H1 (cell line): Measurements from ENCODE around the gene SEMA6D. TPM values are rescaled to one million over a fixed set of nuclear protein-coding genes. Genes with fewer than 3 reads are reported as not detected.

ENCODE experiments used
- CTCF ChIA-PET: fragments of 300-600 bp; sonication (Branson Sonifier 250); formaldehyde crosslinking; loops from one replicate; lab custom pipeline; 2021; ENCODE audit not compliant: partially characterized antibody; lab: Charles Lee
- POLR2A ChIA-PET: fragments of 300-600 bp; sonication (Branson Sonifier 250); formaldehyde crosslinking; loops from one replicate; lab custom pipeline; 2021; ENCODE audit warnings: inconsistent platforms; ENCODE audit not compliant: partially characterized antibody; lab: Charles Lee
- DNase-seq, 2 experiments: peaks; one replicate each; pipeline versions ENCODE4 v3.0.0 to v3.0.0-alpha.2; 2010 to 2022; ENCODE audit warnings: low spot score in 2 of 2, low read depth in 1 of 2, mixed read lengths in 1 of 2
- FAIRE-seq: peaks from 2 replicates; lab custom pipeline; 2011; peaks lifted over from hg19 to GRCh38; lab: Jason Lieb, UNC
- H2AFZ ChIP-seq: 2 replicates; pipeline ENCODE4 v1.8.1; 2012; ENCODE audit warnings: low read length, inconsistent platforms
- H2AK5ac ChIP-seq: 2 replicates; pipeline ENCODE4 v1.6.1; 2013; ENCODE audit warnings: low read depth, low read length
- H2BK120ac ChIP-seq: replicated peaks from 2 replicates; pipeline ENCODE3; 2013; ENCODE audit warnings: low read depth, low read length, inconsistent platforms
- H2BK12ac ChIP-seq: 2 replicates; pipeline ENCODE4 v1.6.1; 2013; ENCODE audit warnings: low read depth, low read length
- H2BK15ac ChIP-seq: 2 replicates; pipeline ENCODE4 v1.6.1; 2013; ENCODE audit warnings: low read length
- H2BK20ac ChIP-seq: 2 replicates; pipeline ENCODE4 v1.6.1; 2013; ENCODE audit warnings: low read length
- H2BK5ac ChIP-seq: 2 replicates; pipeline ENCODE4 v1.6.1; 2013; ENCODE audit warnings: low read depth, low read length
- H3K14ac ChIP-seq: 2 replicates; pipeline ENCODE4 v1.6.1; 2013; ENCODE audit warnings: inconsistent platforms; ENCODE audit not compliant: insufficient read length
- H3K18ac ChIP-seq: 2 replicates; pipeline ENCODE4 v1.6.1; 2013; ENCODE audit warnings: low read length; ENCODE audit errors: extremely low read depth
- H3K23ac ChIP-seq: 2 replicates; pipeline ENCODE4 v1.6.1; 2013; ENCODE audit warnings: inconsistent platforms; ENCODE audit not compliant: insufficient read length
- H3K23me2 ChIP-seq: 2 replicates; pipeline ENCODE4 v1.6.1; 2013; ENCODE audit warnings: low read depth, low read length
- H3K27ac ChIP-seq: 2 replicates; pipeline ENCODE4 v1.6.1; 2011; ENCODE audit warnings: low read depth, low read length, inconsistent platforms
- H3K27me3 ChIP-seq, 4 experiments: replicated peaks in 1 of 4; 1 replicate in 1 of 4; 2 replicates in 3 of 4; pipeline versions ENCODE4 v1.6.1 to v1.8.1; 2011 to 2013; ENCODE audit warnings: low read length in 3 of 4, mild to moderate bottlenecking in 3 of 4, inconsistent platforms in 2 of 4, mixed read lengths in 2 of 4, moderate library complexity in 1 of 4; ENCODE audit not compliant: control insufficient read depth in 3 of 4, insufficient read depth in 3 of 4; ENCODE audit errors: extremely low read depth in 1 of 4
- H3K36me3 ChIP-seq, 4 experiments: 2 replicates each; pipeline versions ENCODE4 v1.6.1 to v1.8.1; 2011 to 2013; ENCODE audit warnings: mild to moderate bottlenecking in 4 of 4, low read length in 3 of 4, moderate library complexity in 2 of 4, control low read depth in 1 of 4, inconsistent platforms in 1 of 4; ENCODE audit not compliant: insufficient read depth in 4 of 4, control insufficient read depth in 2 of 4
- H3K4ac ChIP-seq: replicated peaks from 2 replicates; pipeline ENCODE3; 2013; ENCODE audit warnings: low read length, low read depth, mixed read lengths, inconsistent platforms; ENCODE audit not compliant: insufficient read length
- H3K4me1 ChIP-seq, 4 experiments: replicated peaks in 1 of 4; 1 replicate in 1 of 4; 2 replicates in 3 of 4; pipeline versions ENCODE4 v1.6.1 to v1.8.1; 2011 to 2013; ENCODE audit warnings: low read length in 3 of 4, inconsistent platforms in 2 of 4, mixed read lengths in 1 of 4; ENCODE audit not compliant: insufficient read depth in 4 of 4, control insufficient read depth in 3 of 4
- H3K4me2 ChIP-seq, 2 experiments: 2 replicates each; pipeline versions ENCODE4 v1.6.1 to v1.8.1; 2011 to 2013; ENCODE audit warnings: low read depth in 2 of 2, low read length in 2 of 2, control low read depth in 1 of 2, inconsistent platforms in 1 of 2, mild to moderate bottlenecking in 1 of 2; ENCODE audit not compliant: insufficient read depth in 1 of 2
- H3K4me3 ChIP-seq, 4 experiments: fragments of 200-600, 300-600 bp in 1 of 4; sonication (generic), shearing (Covaris generic), sonication (Bioruptor Twin) in 1 of 4; 2 replicates each; pipeline versions ENCODE4 v1.5.1 to v1.8.1; 2011 to 2016; ENCODE audit warnings: low read length in 4 of 4, low read depth in 3 of 4, control low read depth in 2 of 4, inconsistent platforms in 2 of 4, mild to moderate bottlenecking in 2 of 4, mixed read lengths in 1 of 4, moderate library complexity in 1 of 4; ENCODE audit not compliant: insufficient read depth in 2 of 4; ENCODE audit errors: extremely low read depth in 1 of 4
- H3K56ac ChIP-seq: replicated peaks from 2 replicates; pipeline ENCODE3; 2013; ENCODE audit warnings: low read depth, mild to moderate bottlenecking, mixed read lengths, low read length, inconsistent platforms; ENCODE audit not compliant: insufficient read length
- H3K79me1 ChIP-seq: 2 replicates; pipeline ENCODE4 v1.6.1; 2013; ENCODE audit warnings: low read depth, low read length, control low read depth
- H3K79me2 ChIP-seq, 2 experiments: 2 replicates each; pipeline versions ENCODE4 v1.6.1 to v1.8.1; 2012 to 2013; ENCODE audit warnings: low read length in 2 of 2, mild to moderate bottlenecking in 2 of 2, inconsistent platforms in 1 of 2; ENCODE audit not compliant: insufficient read depth in 2 of 2, control insufficient read depth in 1 of 2
- H3K9ac ChIP-seq, 4 experiments: replicated peaks in 1 of 4; 1 replicate in 1 of 4; 2 replicates in 3 of 4; pipeline versions ENCODE4 v1.6.1 to v1.8.1; 2011 to 2013; ENCODE audit warnings: low read depth in 3 of 4, low read length in 3 of 4, control low read depth in 2 of 4, mild to moderate bottlenecking in 2 of 4, moderate library complexity in 2 of 4, inconsistent platforms in 1 of 4; ENCODE audit errors: extremely low read depth in 1 of 4
- H3K9me3 ChIP-seq, 2 experiments: 2 replicates each; pipeline versions ENCODE4 v1.6.1 to v1.8.1; 2012 to 2013; ENCODE audit warnings: mild to moderate bottlenecking in 2 of 2, moderate library complexity in 2 of 2, control low read depth in 1 of 2, inconsistent platforms in 1 of 2, low read depth in 1 of 2, low read length in 1 of 2, mixed read lengths in 1 of 2; ENCODE audit not compliant: insufficient read depth in 2 of 2
- H4K20me1 ChIP-seq, 2 experiments: replicated peaks in 1 of 2; 2 replicates each; pipeline versions ENCODE3 to v1.8.1; 2011 to 2013; ENCODE audit warnings: inconsistent platforms in 2 of 2, low read length in 2 of 2, mild to moderate bottlenecking in 1 of 2; ENCODE audit not compliant: insufficient read depth in 2 of 2, control insufficient read depth in 1 of 2
- H4K5ac ChIP-seq: 2 replicates; pipeline ENCODE4 v1.6.1; 2013; ENCODE audit warnings: low read length, low read depth, mixed read lengths, inconsistent platforms; ENCODE audit not compliant: insufficient read length
- H4K8ac ChIP-seq: 2 replicates; pipeline ENCODE4 v1.8.0; 2013; ENCODE audit warnings: mild to moderate bottlenecking, moderate library complexity, low read length, inconsistent platforms; ENCODE audit not compliant: insufficient read depth; ENCODE audit errors: extremely low read depth
- H4K91ac ChIP-seq: replicated peaks from 2 replicates; pipeline ENCODE3; 2013; ENCODE audit warnings: low read length, mixed read lengths, inconsistent platforms; ENCODE audit not compliant: insufficient read length
- ATF2 ChIP-seq: IDR thresholded peaks from 2 replicates; pipeline ENCODE4 v1.6.1; 2012; ENCODE audit warnings: low read length, inconsistent platforms
- POLR2A ChIP-seq, 2 experiments: IDR thresholded peaks; 1 replicate in 1 of 2; 2 replicates in 1 of 2; pipeline ENCODE4 v1.6.1; 2011; ENCODE audit warnings: low read depth in 2 of 2, low read length in 2 of 2, mild to moderate bottlenecking in 2 of 2; ENCODE audit errors: control extremely low read depth in 1 of 2
- WGBS, 2 experiments: shearing (Covaris generic) in 1 of 2; methylation state at CpG; one replicate each; pipeline versions ENCODE4 v1.1.6 to v1.1.7; 2013 to 2015; ENCODE audit warnings: low lambda C conversion rate in 2 of 2, mixed read lengths in 2 of 2, inconsistent platforms in 1 of 2, low coverage in 1 of 2, missing lambda C conversion rate in 1 of 2; ENCODE audit not compliant: insufficient replicate concordance in 2 of 2, insufficient coverage in 1 of 2, insufficient read length in 1 of 2; ENCODE audit errors: extremely low coverage in 1 of 2, missing lambda C conversion rate in 1 of 2; 5-methylcytosine and 5-hydroxymethylcytosine counted together
- polyA plus RNA-seq, 7 experiments: library from polyadenylated mRNA; depleted of rRNA in 3 of 7; stranded (reverse) in 5 of 7; unstranded in 2 of 7; fragments of >200 nt in 5 of 7; fragments of 200-250 nt in 2 of 7; gene quantifications; 1 replicate in 5 of 7; 2 replicates in 1 of 7; 4 replicates in 1 of 7; pipeline versions ENCODE4 v1.2.1 to v1.2.3, GENCODE V29; 2011 to 2013; ENCODE audit warnings: missing spikeins in 2 of 7, mixed read lengths in 2 of 7
- total RNA-seq: library from RNA; stranded (reverse); fragmentation: NEBNext Ultra II Directional; extraction: Animal tissue kit (Norgen Biotek cat#: 25700); gene quantifications from 2 replicates; pipeline ENCODE4 v1.2.1, GENCODE V29; 2021

The SEMA6D gene
- total and polyA plus RNA-seq, 2 of the 8 experiments (the other 6 are each of a cell fraction or from before 2014, with no cell fraction given), result 2.2 to 3.8 TPM

GRCh38 chr15:47746516-47746915 lies 29.2 kb downstream of the SEMA6D start:
- DNase-seq (no peak), FAIRE-seq (no peak)
- Histone ChIP-seq H3K56ac (no peak overlapping the region), H2AFZ (no peak overlapping the region), H4K8ac (no peak overlapping the region), H2BK120ac (no peak overlapping the region), H3K27ac (no peak overlapping the region), H3K9me3 (no peaks in the 10 kb centered on the region), H3K9ac (no peak overlapping the region), H3K23me2 (no peaks in the 10 kb centered on the region), H4K20me1 (no peaks in the 10 kb centered on the region), H3K79me2 (no peaks in the 10 kb centered on the region), H2BK12ac (no peak overlapping the region), H3K36me3 (no peaks in the 10 kb centered on the region; a peak in 1 of 8 replicates), H3K14ac (no peak overlapping the region), H3K4ac (no peak overlapping the region), H3K4me1 (peaks cover 7 to 11% (median 10%) of the 10 kb centered on the region in 4 experiments), H3K79me1 (no peaks in the 10 kb centered on the region), H4K5ac (no peak overlapping the region), H2BK20ac (no peak overlapping the region), H2AK5ac (no peak overlapping the region), H3K18ac (no peak overlapping the region), H2BK5ac (no peak overlapping the region), H3K4me3 (no peak overlapping the region), H2BK15ac (no peak overlapping the region), H3K23ac (no peak overlapping the region), H4K91ac (no peak overlapping the region), H3K27me3 (peaks cover 0 to 8% (median 5%) of the 10 kb centered on the region in 4 experiments; a peak in 5 of 7 replicates), H3K4me2 (no peak overlapping the region)
- 97% methylated on average over 3 of the region's 3 CpGs; no CpG with 5 or more reads in 1 of the 2 experiments for WGBS, 2 experiments
- TF ChIP-seq POLR2A (IDR thresholded peaks at IDR 0.05; ENCODE audit: control extremely low read depth in 1 of 2, low read depth in 2 of 2, low read length in 2 of 2) (no peak), ATF2 (no peak)
- POLR2A ChIA-PET, result no interaction called here
- CTCF ChIA-PET, result no interaction called here
